ENCODE data around the gene ARID2.

The ARID2 gene

GRCh38 chr12:45721954-45722353 is 7.6 kb upstream of the ARID2 start:
- no peak for DNase-seq (ENCODE audit: low read depth)

- DNase-seq (ENCODE audit: low read depth): peak; percentile 67
Measured at GRCh38 chr12:45725631-45726602, 3.6 kb upstream of the ARID2 start.

- peak; percentile 62 for DNase-seq (ENCODE audit: low read depth)
Measured at GRCh38 chr12:45726603-45727300, 2.8 kb upstream of the ARID2 start.

DNA sequence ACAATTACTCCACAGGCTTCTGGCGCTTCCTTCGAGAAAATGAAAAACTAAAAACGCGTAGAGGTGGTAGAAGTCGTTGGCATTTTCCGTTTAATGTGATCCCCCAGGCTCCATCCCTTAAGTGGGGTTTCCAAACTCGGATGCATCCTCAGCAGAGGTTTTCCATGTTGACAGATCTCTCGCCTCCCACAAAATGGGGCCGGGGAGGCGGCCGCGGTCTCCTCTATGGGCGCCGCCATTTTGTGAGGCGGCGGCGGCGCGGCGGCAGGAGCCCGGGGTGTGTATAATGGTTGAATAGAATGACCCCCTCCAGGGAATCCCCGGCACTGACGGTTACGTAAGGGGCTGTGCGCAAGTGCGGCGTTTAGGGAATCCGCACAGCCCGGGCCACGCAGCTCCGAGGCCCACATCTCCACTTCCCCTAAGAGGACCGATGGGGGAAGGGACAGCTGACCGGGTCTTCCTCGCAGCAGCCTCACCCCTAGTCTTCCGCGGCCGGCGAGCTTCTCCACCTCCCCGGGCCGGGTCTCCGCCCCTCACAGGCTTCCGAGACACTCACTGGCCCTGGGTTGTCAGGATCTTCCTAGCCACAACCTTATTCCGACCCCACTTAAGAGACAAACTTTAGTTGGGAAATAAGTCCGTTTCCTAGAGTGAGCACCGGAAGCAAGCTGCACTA is 2.1 kb upstream of the ARID2 start:
- DNase-seq (ENCODE audit: low read depth): peak; percentile 99

- DNase-seq (ENCODE audit: low read depth): no peak
Measured at GRCh38 chr12:45727980-45728629, 1.4 kb upstream of the ARID2 start.

DNA sequence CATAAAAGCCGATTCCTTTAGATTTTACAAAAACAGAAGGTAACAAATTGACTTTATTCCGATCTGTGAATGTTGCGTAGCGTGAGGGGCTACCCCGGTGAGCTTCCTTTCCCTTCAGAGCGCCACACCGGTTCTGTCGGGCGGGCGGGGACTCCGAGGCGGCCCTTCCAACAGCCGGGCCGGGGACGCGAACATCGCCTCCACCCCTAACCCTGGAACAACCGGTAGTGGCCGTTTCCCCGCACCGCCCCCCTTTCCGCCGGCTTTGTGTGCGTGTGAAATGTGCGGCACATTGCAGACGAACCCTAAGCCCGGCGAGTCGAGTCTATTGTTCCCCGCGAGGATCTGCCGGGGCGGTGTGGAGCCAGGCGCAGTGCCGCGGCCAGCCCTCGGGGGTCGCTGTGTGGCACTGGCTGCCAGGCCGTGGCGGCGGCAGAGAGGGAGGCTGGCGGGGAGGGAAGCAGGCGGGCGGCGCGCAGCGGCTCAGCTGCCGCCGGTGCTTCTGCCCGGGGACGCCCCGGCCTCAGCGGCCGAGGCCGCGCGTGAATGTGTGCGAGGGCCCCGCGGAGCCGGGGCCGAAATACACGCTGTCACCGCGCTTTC is 775 bp upstream of the ARID2 start:
- peak; percentile 96 for DNase-seq (ENCODE audit: low read depth)

- no peak for DNase-seq (ENCODE audit: low read depth)
Measured at GRCh38 chr12:45730084-45730347, 510 bp downstream of the ARID2 start.

DNA sequence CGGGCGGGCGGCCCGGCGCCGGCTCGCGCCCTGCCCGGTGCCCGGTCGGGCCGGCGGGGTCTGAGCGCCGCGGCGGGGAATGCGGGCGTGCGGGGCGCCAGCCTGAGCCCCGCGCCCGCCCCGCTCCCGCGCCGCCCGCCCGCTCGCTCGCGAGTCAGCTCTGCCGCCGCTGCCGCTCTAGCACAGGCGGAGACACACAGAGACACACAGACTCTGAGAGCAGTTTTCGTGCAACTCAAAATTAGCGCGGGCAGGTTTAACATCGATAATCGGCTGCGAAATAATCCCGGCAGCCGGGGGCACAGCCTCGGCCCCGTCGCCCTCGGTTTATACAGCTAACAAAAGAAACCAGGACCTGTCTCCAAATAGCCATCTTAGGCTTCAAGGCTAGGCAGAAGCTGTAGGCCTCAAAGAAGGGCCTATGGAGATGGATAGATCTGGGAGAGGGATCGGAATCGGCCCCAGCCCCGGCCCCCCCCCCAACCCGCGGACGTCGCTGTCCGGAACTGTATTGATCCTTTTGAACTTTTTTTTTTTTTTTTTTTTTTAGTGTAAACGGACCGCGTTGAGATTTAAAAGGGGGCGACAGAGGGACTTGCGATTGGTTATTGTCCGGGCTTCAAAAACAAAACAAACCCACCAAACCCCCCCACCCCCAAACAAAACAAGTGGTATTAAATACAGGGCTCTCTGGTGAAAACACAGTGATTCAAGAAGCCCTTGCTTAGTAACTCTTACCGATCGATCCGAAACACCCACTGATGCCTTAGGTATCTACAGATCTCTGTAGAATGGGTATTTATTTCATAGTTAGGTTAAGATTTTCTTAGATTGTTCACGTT is 1.1 kb downstream of the ARID2 start:
- DNase-seq (ENCODE audit: low read depth): peak; percentile 68

- peak; percentile 3 for DNase-seq (ENCODE audit: low read depth)
Measured at GRCh38 chr12:45731190-45731775, 1.8 kb downstream of the ARID2 start.

DNA sequence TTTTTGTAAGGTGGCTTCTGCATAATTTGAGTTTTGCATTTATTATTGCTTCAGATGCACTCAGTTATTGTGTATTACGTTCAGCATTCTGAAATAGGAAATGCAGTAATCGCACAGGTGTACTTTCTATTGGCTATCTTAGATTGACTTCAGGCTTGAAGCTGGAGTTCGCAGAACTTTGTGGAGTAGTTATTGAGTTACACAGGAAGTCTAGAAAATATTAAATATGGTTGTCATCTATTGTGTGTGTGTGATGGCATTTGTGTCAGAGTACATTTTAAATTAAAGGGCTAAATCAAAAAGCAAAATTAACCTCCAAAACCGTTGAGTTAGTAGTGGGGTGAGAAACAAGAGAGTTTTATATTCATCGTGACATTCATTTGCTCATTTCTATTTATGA is 2.7 kb downstream of the ARID2 start:
- peak; percentile 13 for DNase-seq (ENCODE audit: low read depth)

- no peak for DNase-seq (ENCODE audit: low read depth)
Measured at GRCh38 chr12:45732936-45733335, 3.4 kb downstream of the ARID2 start.

- no peak for DNase-seq (ENCODE audit: low read depth)
Measured at GRCh38 chr12:45737638-45738037, 8.1 kb downstream of the ARID2 start.

DNA sequence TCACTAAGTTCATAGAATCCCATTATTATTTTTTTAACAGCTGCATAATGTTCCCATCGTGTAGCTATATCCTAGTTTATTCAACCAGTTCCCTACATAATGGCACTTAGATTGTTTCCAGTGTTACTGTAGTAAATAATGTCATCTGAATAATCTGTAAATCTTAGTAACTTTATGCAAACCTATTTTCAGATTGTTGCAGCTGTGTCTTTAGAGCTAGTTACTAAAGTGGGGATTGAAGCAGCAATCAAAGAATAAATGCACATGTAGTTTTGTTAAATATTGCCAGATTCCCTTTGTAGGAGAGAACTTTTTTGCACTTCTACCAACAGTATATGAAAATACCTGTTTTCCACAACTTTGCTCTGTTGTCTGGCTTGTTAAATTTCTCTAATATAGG is 13.1 kb downstream of the ARID2 start:
- DNase-seq (ENCODE audit: low read depth): no peak

DNA sequence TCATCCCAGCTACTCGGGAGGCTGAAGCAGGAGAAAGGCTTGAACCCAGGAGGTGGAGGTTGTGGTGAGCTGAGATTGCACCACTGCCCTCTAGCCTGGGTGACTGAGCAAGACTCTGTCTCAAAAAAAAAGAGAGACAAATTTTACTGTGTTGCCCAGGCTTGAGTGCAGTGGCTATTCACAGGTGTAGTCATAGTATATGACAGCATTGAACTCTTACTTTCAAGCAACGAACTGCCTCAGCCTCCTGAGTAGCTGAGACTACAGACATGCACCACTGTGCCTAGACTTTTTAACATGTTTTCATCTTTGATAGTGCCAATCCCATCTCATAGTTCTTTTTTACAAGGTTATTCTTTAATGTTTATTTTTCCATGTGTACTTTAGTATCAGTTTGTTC is 13.7 kb downstream of the ARID2 start:
- no peak for DNase-seq (ENCODE audit: low read depth)

GRCh38 chr12:45745861-45746277 is 16.4 kb downstream of the ARID2 start:
- peak; percentile 66 for DNase-seq (ENCODE audit: low read depth)

GRCh38 chr12:45756666-45757065 is 27.2 kb downstream of the ARID2 start:
- no peak for DNase-seq (ENCODE audit: low read depth)

DNA sequence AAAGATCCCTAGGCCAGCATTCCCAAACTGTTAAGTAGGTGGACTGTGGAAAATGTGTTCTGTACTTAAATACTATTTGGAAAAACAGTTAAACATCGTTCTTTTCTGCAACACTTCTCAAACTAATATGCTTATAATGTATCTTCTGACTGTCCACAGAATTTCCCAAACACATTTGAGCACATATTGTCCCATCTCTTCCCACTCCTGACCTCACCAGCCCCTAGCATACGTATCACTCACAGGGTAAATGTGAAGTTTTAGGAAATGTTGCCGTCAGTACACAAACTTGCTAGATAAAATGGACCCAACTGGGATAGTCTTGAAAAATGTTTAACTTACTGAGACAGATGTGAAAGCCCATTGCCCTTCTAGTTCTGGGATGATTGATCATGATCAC is 27.7 kb downstream of the ARID2 start:
- DNase-seq (ENCODE audit: low read depth): no peak

- DNase-seq (ENCODE audit: low read depth): no peak
Measured at GRCh38 chr12:45760333-45760732, 30.8 kb downstream of the ARID2 start.

- DNase-seq (ENCODE audit: low read depth): peak; percentile 68
Measured at GRCh38 chr12:45762185-45763110, 32.9 kb downstream of the ARID2 start.

- no peak for DNase-seq (ENCODE audit: low read depth)
Measured at GRCh38 chr12:45763381-45763780, 33.9 kb downstream of the ARID2 start.

Data from ELR (cell line).